IgD-negative memory B cell (primary cell): ENCODE measurements around the gene ARL6IP6. TPM values are rescaled to one million over a fixed set of nuclear protein-coding genes. Genes with fewer than 3 reads are reported as not detected.
A peak's percentile ranks its signal among the peaks of the same experiment; 100 is the strongest.

Experiments
- H3K27ac Mint-ChIP-seq, 3 donors: one replicate each; pipeline ENCODE4 v1.8.0; 2020 to 2022; ENCODE audit warnings: mild to moderate bottlenecking in 3 of 3, mixed read lengths in 3 of 3, moderate library complexity in 1 of 3
- H3K27me3 Mint-ChIP-seq: one replicate; pipeline ENCODE4 v1.8.0; 2021; ENCODE audit warnings: mixed read lengths
- H3K36me3 Mint-ChIP-seq: one replicate; pipeline ENCODE4 v1.8.0; 2020; ENCODE audit warnings: mild to moderate bottlenecking, mixed read lengths
- H3K4me1 Mint-ChIP-seq, 3 donors: one replicate each; pipeline ENCODE4 v1.8.0; 2020 to 2022; ENCODE audit warnings: mixed read lengths in 3 of 3, mild to moderate bottlenecking in 1 of 3
- H3K4me3 Mint-ChIP-seq, 4 donors: one replicate each; pipeline ENCODE4 v1.8.0; 2020 to 2022; ENCODE audit warnings: mild to moderate bottlenecking in 4 of 4, mixed read lengths in 4 of 4, moderate library complexity in 3 of 4
- H3K9me3 Mint-ChIP-seq, 3 donors: one replicate each; pipeline ENCODE4 v1.8.0; 2020 to 2021; ENCODE audit warnings: mixed read lengths in 3 of 3, mild to moderate bottlenecking in 1 of 3
- polyA plus RNA-seq: library from polyadenylated mRNA; unstranded; fragments of 300-500 nt; fragmentation: Illumina TruSeq; gene quantifications from one replicate; pipeline ENCODE4 v1.2.3, GENCODE V29; 2021

The ARL6IP6 gene
- 24.4 TPM for polyA plus RNA-seq

DNA sequence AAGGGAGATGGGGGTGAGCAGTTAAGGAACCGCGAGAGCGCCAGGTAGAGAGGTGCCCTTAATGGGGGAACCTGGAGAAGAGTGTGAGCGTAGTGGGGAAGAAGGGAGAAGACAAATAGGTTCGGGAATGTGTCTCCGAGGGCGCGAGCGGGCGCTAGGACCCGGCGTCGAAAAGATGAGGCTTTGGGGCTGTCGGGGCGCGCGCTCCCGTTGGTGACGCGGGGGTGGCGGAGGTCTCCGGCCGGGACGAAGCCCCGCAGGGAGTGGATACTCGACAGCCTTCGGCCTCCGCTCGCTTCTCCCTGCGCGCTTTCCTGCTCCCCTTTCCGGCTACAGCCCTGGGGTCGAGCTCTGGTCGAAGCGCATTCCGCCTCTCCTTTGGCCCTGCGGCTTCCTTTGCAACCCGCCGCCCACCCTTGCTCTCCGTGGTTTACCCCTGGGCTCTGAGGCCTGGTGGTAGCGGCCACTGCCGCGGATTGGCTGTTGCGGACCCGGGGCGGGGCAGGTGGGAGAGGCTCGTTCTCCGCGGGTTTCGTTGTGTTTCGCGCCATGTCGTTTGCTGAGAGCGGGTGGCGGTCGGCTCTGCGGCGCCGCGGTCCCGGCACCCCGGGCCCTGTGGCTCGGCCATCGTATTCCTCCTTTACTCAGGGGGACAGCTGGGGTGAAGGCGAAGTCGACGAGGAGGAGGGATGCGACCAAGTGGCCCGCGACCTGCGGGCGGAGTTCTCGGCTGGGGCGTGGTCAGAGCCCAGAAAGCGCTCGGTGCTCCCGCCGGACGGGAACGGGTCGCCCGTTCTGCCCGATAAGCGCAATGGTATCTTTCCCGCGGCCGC, at the start of gene ARL6IP6:
Gene ARL6IP6 (plus strand): TSS at position 545 of the 833 bp plus-strand sequence. CDS start 5 bp downstream, at position 550.
- peaks cover 1% of the 10 kb centered on the region for H3K27me3 Mint-ChIP-seq
- H3K36me3 Mint-ChIP-seq: peaks cover 3% of the 10 kb centered on the region
- H3K4me3 Mint-ChIP-seq: peak within 1 kb of the TSS; percentile 98 to 100 (median 100)
- peaks cover 0 to 3% (median 0%) of the 10 kb centered on the region in 3 donors for H3K9me3 Mint-ChIP-seq
- H3K4me1 Mint-ChIP-seq: peaks cover 44 to 48% (median 47%) of the 10 kb centered on the region in 3 donors
- H3K27ac Mint-ChIP-seq: peak within 1 kb of the TSS; percentile 91 to 100 (median 99)

DNA sequence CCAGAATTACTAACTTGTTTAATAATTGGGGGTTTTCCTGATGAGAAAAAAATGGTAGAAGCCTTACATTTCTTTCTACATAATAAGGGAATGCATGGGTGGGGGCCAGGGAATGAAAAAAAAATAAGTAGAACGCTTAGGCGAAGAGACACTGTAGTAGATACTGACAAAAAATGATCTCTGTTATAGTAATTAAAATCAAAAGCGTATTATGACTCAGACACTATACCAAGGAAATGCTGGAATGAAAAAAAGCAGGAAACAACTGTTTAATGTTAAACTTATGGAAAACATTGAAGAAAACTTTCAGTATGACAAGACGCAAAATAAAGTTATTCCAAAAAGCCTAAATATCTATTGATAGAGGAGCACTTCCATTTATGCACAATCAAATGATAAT, 44.1 kb upstream of the ARL6IP6 start:
- Mint-ChIP-seq H3K4me3 (no peak overlapping the region), H3K36me3 (peaks cover 6% of the 10 kb centered on the region), H3K4me1 (peaks cover 0 to 1% (median 0%) of the 10 kb centered on the region in 3 donors), H3K27ac (no peak overlapping the region), H3K27me3 (no peaks in the 10 kb centered on the region), H3K9me3 (no peaks in the 10 kb centered on the region)

- Mint-ChIP-seq H3K9me3 (no peaks in the 10 kb centered on the region), H3K4me1 (peaks cover 0 to 2% (median 0%) of the 10 kb centered on the region in 3 donors), H3K27me3 (no peaks in the 10 kb centered on the region), H3K27ac (no peak overlapping the region), H3K36me3 (peaks cover 6% of the 10 kb centered on the region), H3K4me3 (no peak overlapping the region)
Measured at GRCh38 chr2:152676461-152676860, 42.0 kb upstream of the ARL6IP6 start.

DNA sequence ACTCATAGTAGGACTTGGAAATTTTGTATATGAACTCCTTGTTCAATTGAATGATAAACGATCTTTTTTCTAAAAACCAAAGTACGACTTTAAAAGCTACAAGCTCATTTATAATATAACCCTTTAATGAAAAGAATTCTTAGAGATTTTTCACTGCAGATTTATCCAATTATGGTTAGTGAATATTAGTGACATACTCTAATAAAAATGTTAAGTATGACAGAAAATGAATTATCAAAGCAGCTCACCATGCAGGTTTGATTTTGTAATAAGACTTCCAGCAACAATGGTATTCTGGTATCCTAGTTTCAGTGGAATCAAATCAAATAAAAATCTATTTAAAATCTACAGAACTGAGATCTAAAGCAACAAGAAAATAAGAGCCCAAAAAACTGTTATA, 39.6 kb upstream of the ARL6IP6 start:
- Mint-ChIP-seq H3K4me1 (peaks cover 0 to 2% (median 0%) of the 10 kb centered on the region in 3 donors), H3K4me3 (no peak overlapping the region), H3K36me3 (peaks cover 2% of the 10 kb centered on the region), H3K27me3 (no peaks in the 10 kb centered on the region), H3K9me3 (no peaks in the 10 kb centered on the region), H3K27ac (no peak overlapping the region)

- H3K4me1 Mint-ChIP-seq: peaks cover 0 to 13% (median 11%) of the 10 kb centered on the region in 3 donors
- H3K27ac Mint-ChIP-seq: peak overlapping the region in 1 of 3 donors; percentile 27
- no peak overlapping the region for H3K4me3 Mint-ChIP-seq
- H3K36me3 Mint-ChIP-seq: peaks cover 2% of the 10 kb centered on the region
- H3K27me3 Mint-ChIP-seq: no peaks in the 10 kb centered on the region
- no peaks in the 10 kb centered on the region for H3K9me3 Mint-ChIP-seq
Measured at GRCh38 chr2:152682663-152683062, 35.8 kb upstream of the ARL6IP6 start.

DNA sequence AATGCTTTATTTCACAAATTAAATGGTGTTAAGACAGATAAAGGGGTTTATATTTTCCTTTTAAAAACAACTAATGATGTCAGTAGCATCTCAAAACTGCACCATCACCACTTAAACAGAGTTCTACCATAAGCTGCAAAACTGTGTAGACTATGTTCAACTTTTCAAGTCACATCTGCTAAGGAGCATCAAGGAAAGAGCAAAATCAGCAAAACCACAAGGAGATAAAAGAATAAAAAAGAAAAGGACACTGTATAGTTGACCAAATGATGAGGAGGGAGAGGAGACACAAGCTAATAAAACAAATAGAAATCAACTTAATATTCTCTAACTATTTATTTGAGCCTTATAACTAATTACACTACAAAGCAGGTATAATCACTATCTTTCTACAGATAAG, 35.0 kb upstream of the ARL6IP6 start:
- peaks cover 2% of the 10 kb centered on the region for H3K36me3 Mint-ChIP-seq

GRCh38 chr2:152686321-152686720, 32.1 kb upstream of the ARL6IP6 start:
- Mint-ChIP-seq H3K27me3 (no peaks in the 10 kb centered on the region), H3K4me1 (peaks cover 0 to 12% (median 11%) of the 10 kb centered on the region in 3 donors), H3K4me3 (no peak overlapping the region)

More for the DNA sequence above, 35.0 kb upstream of the ARL6IP6 start:
- Mint-ChIP-seq H3K27me3 (no peaks in the 10 kb centered on the region), H3K27ac (no peak overlapping the region), H3K4me1 (peaks cover 0 to 13% (median 11%) of the 10 kb centered on the region in 3 donors), H3K4me3 (no peak overlapping the region), H3K9me3 (no peaks in the 10 kb centered on the region)

DNA sequence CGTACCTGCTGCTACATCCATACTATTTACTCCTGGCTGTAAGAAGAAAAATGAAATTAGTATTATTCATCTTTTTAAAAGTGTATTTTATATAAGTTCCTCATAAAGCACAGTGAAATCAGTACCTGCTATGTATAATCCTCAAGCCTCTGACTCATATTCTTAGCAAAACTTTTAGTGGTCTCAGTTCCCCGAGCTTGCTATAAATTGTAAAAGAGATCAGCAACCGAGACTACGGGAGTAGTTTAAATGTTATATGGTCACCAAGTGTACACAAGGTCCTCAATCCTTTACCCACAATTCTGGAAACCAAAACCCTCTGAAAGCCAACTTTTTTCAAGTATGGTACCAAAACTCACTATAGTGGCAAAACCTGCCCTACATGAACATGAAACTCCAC, 25.4 kb upstream of the ARL6IP6 start:
- Mint-ChIP-seq H3K4me3 (no peak overlapping the region), H3K4me1 (peaks cover 21 to 34% (median 25%) of the 10 kb centered on the region in 3 donors)

More at GRCh38 chr2:152686321-152686720, 32.1 kb upstream of the ARL6IP6 start:
- Mint-ChIP-seq H3K36me3 (peaks cover 2% of the 10 kb centered on the region), H3K9me3 (no peaks in the 10 kb centered on the region), H3K27ac (no peak overlapping the region)

GRCh38 chr2:152694161-152694661, 24.2 kb upstream of the ARL6IP6 start:
- Mint-ChIP-seq H3K36me3 (peaks cover 2% of the 10 kb centered on the region), H3K4me1 (peaks cover 21 to 34% (median 25%) of the 10 kb centered on the region in 3 donors), H3K27ac (peak overlapping the region; percentile 67 to 89 (median 88)), H3K9me3 (no peaks in the 10 kb centered on the region), H3K27me3 (no peaks in the 10 kb centered on the region), H3K4me3 (peak overlapping the region in 3 of 4 donors; percentile 54 to 93 (median 85))

More for the DNA sequence above, 25.4 kb upstream of the ARL6IP6 start:
- peaks cover 2% of the 10 kb centered on the region for H3K36me3 Mint-ChIP-seq
- H3K9me3 Mint-ChIP-seq: no peaks in the 10 kb centered on the region
- H3K27ac Mint-ChIP-seq: no peak overlapping the region
- no peaks in the 10 kb centered on the region for H3K27me3 Mint-ChIP-seq

- peak overlapping the region in 1 of 4 donors; percentile 32 for H3K4me3 Mint-ChIP-seq
- H3K9me3 Mint-ChIP-seq: no peaks in the 10 kb centered on the region
- no peaks in the 10 kb centered on the region for H3K27me3 Mint-ChIP-seq
- peaks cover 2% of the 10 kb centered on the region for H3K36me3 Mint-ChIP-seq
- H3K27ac Mint-ChIP-seq: peak overlapping the region in 1 of 3 donors; percentile 33
- H3K4me1 Mint-ChIP-seq: peaks cover 26 to 39% (median 30%) of the 10 kb centered on the region in 3 donors
Measured at GRCh38 chr2:152695763-152696162, 22.7 kb upstream of the ARL6IP6 start.

GRCh38 chr2:152696476-152696875, 21.9 kb upstream of the ARL6IP6 start:
- peak overlapping the region in 1 of 3 donors; percentile 50 for H3K27ac Mint-ChIP-seq
- peaks cover 26 to 44% (median 30%) of the 10 kb centered on the region in 3 donors for H3K4me1 Mint-ChIP-seq
- no peak overlapping the region for H3K4me3 Mint-ChIP-seq
- no peaks in the 10 kb centered on the region for H3K27me3 Mint-ChIP-seq
- peaks cover 6% of the 10 kb centered on the region for H3K36me3 Mint-ChIP-seq
- H3K9me3 Mint-ChIP-seq: no peaks in the 10 kb centered on the region

DNA sequence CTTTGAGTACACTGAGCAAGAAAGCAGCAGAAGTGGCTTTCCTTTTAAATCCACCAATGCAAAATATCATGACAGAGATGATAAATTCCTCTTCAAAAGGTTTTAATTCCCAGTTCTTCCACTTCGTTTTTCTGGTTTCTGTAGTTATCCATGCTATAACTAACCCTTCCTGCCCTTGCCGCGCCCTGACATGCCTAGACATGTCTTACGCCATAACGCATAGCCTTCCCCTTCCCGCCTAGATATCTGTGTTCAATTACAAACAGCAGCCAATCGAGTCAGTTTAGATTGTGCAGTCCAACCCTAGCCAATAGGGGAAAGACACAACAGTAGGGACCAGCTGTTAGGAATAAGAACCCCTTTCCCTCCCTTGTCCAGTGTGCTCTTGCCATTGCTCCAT, 17.2 kb upstream of the ARL6IP6 start:
- H3K36me3 Mint-ChIP-seq: peaks cover 6% of the 10 kb centered on the region
- peak overlapping the region in 1 of 4 donors; percentile 27 for H3K4me3 Mint-ChIP-seq
- H3K27me3 Mint-ChIP-seq: no peaks in the 10 kb centered on the region
- no peak overlapping the region for H3K27ac Mint-ChIP-seq
- peaks cover 14 to 33% (median 22%) of the 10 kb centered on the region in 3 donors for H3K4me1 Mint-ChIP-seq
- no peaks in the 10 kb centered on the region for H3K9me3 Mint-ChIP-seq

DNA sequence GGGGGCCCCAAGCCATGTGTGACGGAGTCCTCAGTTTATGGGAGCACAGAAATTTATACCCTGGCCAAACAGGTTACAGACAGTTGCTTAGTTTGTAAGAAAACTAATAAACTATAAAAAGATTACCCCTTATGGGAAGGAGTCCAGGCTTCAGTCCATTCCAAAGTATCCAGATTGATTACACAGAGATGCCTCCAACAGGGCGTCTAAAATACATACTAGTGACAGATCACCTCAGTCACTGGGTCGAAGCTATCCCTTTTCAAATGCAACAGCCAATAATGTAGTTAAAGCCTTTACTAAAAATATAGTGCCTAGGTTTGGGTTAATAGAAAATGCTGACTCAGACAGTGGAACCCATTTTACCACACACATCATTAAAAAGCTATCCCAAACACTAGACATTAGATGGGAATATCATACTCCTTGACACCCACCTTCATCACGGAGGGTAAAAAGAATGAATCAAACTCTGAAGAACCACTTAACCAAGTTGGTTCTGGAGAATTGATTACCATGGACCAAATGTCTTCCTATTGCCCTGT, 11.9 kb upstream of the ARL6IP6 start:
- Mint-ChIP-seq H3K4me3 (no peak overlapping the region), H3K27me3 (no peaks in the 10 kb centered on the region), H3K27ac (no peak overlapping the region), H3K4me1 (peaks cover 10 to 35% (median 29%) of the 10 kb centered on the region in 3 donors), H3K36me3 (peaks cover 6% of the 10 kb centered on the region), H3K9me3 (no peaks in the 10 kb centered on the region)

DNA sequence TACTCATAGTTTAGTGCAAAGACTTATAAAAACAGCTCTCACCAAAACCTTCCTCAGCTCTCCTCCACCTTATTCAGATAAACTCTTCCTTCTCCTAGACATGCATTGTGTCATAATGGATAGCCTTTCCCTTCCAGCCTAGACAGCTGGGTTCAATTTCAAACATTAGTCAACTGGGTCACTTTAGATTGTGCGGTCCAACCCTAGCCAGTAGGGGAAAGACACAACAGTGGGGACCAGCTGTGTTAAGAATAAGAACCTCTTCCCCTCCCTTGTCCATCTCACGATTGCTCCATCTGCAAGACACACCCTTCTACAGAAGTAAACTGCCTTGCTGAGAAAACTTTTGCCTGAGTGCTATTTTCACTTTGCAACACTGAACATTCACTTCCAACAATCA, 9.7 kb upstream of the ARL6IP6 start:
- peaks cover 6% of the 10 kb centered on the region for H3K36me3 Mint-ChIP-seq
- H3K27me3 Mint-ChIP-seq: no peaks in the 10 kb centered on the region
- H3K4me1 Mint-ChIP-seq: peaks cover 16 to 43% (median 27%) of the 10 kb centered on the region in 3 donors
- H3K27ac Mint-ChIP-seq: no peak overlapping the region
- H3K9me3 Mint-ChIP-seq: no peaks in the 10 kb centered on the region
- H3K4me3 Mint-ChIP-seq: no peak overlapping the region

- Mint-ChIP-seq H3K27ac (no peak overlapping the region), H3K27me3 (no peaks in the 10 kb centered on the region), H3K9me3 (no peaks in the 10 kb centered on the region), H3K4me1 (peaks cover 23 to 48% (median 31%) of the 10 kb centered on the region in 3 donors), H3K4me3 (no peak overlapping the region), H3K36me3 (peaks cover 9% of the 10 kb centered on the region)
Measured at GRCh38 chr2:152710713-152711112, 7.7 kb upstream of the ARL6IP6 start.
